ENCODE results near the gene KCNH2. TPM values are rescaled to one million over a fixed set of nuclear protein-coding genes. Genes with fewer than 3 reads are reported as not detected.

KCNH2 gene
- total RNA-seq, 1 experiment from 2014 or later = 0.05 TPM

- no peak for DNase-seq (ENCODE audit: low read depth, low spot score)
- in situ Hi-C loops (cut with HindIII; ENCODE audit: low pct_unique_long_range_greater_than_20kb, low sequenced_read_pairs) = no loop called here
These were observed 8.4 kb upstream of the KCNH2 start for GRCh38 chr7:150986556-150986955.

DNA sequence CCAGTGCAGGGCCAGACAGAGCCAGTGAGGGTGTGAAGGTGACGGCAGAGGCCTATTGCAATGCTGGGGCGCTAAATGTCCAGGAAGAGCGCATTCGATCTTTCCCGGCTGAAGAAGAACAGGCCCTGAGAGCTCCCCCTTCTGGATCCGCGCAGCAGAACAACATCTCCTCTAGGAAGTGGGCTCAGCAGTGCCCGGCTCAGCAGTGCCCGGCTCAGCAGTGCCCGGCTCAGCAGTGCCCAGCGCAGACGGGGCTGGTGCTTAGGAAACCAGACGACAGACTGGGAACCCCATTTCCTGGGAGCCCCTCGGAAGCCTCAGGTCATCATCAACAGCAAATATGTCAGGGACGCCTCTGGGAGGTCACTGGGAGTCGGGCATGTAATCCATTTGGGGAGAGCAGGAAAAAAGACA is 8.0 kb upstream of the KCNH2 start:
- peak; percentile 87 for DNase-seq (ENCODE audit: low read depth, low spot score)
- in situ Hi-C loops (cut with HindIII; ENCODE audit: low pct_unique_long_range_greater_than_20kb, low sequenced_read_pairs) = no loop called here

GRCh38 chr7:150983893-150984368 is 5.8 kb upstream of the KCNH2 start:
- peak; percentile 55 for DNase-seq (ENCODE audit: low read depth, low spot score)
- in situ Hi-C loops (cut with HindIII; ENCODE audit: low pct_unique_long_range_greater_than_20kb, low sequenced_read_pairs) = no loop called here

DNA sequence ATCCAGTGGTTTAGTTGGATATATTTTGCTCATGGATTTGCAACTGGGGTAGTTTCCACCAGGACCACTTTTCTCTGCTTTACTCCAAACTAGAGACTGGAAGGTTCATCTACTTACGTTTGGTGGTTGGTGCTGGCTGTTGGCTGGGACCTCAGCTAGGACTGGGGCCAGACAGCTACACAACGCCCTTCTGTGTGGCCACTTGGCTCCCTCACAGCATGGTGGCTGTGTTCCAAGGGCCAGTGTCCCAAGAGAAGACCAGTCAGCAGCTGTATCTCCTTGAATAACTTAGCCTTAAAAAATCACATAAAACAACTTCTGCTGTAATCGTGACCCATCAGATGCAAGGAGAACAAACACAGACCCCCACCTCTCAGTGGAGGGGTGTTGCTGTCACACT is 4.2 kb upstream of the KCNH2 start:
- DNase-seq (ENCODE audit: low read depth, low spot score) = no peak
- in situ Hi-C loops (cut with HindIII; ENCODE audit: low pct_unique_long_range_greater_than_20kb, low sequenced_read_pairs) = no loop called here

DNA sequence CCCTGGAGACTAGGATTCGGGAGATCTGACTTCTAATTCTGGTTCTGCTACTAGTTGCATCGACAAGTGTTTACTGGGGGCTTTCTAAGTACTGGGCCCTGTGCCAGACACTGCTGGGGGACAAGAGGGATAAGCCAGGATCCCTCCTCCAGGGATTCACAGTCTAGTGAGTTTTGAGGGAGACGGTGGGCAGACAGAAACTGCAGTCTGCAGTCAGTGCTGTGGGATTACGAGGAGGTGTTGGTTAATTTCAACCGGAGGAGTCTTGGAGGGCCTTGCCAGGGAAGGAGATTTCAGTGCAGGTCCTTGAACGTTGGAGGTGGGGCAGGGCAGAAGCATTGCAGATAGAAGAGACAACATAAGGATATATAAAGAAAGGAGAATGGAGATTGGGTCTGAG is 3.5 kb upstream of the KCNH2 start:
- in situ Hi-C loops (cut with HindIII; ENCODE audit: low pct_unique_long_range_greater_than_20kb, low sequenced_read_pairs) = no loop called here
- no peak for DNase-seq (ENCODE audit: low read depth, low spot score)

GRCh38 chr7:150980663-150981062 is 2.5 kb upstream of the KCNH2 start:
- DNase-seq (ENCODE audit: low read depth, low spot score) = peak; percentile 28
- in situ Hi-C loops (cut with HindIII; ENCODE audit: low pct_unique_long_range_greater_than_20kb, low sequenced_read_pairs) = no loop called here

DNA sequence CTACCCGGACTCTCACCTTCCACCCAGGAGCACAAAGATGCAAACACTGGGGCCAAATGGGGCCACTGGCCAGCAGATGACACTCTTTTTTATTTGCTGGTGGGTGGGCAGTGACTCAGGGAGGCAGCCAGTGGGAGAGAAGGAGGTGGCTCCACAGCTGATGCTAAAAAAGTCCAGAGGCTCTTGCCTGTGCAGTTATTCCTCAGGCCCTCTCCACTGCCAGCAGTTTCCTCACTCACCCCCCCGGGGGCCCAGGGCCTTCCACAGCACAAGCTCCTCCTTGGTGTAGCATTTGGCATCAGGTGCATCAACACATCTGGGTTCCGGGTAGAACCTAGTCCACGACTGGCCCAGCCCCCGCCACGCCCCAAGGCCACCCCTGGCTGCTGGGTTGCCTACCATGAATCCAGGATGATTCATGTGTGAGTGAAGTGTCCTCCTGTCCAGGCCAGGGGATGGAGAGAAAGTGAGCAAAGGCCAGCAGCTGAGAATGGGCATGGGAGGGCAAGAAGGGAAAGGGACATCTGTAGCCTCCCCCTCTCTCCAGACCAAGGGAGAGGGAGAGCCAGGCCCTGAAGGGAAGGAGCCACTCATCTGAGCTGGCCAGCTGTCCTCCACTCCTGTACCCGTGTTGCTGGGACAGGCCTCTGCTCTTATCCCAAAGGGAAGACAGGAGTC is 1.7 kb upstream of the KCNH2 start:
- no peak for DNase-seq (ENCODE audit: low read depth, low spot score)
- in situ Hi-C loops (cut with HindIII; ENCODE audit: low pct_unique_long_range_greater_than_20kb, low sequenced_read_pairs) = no loop called here

DNA sequence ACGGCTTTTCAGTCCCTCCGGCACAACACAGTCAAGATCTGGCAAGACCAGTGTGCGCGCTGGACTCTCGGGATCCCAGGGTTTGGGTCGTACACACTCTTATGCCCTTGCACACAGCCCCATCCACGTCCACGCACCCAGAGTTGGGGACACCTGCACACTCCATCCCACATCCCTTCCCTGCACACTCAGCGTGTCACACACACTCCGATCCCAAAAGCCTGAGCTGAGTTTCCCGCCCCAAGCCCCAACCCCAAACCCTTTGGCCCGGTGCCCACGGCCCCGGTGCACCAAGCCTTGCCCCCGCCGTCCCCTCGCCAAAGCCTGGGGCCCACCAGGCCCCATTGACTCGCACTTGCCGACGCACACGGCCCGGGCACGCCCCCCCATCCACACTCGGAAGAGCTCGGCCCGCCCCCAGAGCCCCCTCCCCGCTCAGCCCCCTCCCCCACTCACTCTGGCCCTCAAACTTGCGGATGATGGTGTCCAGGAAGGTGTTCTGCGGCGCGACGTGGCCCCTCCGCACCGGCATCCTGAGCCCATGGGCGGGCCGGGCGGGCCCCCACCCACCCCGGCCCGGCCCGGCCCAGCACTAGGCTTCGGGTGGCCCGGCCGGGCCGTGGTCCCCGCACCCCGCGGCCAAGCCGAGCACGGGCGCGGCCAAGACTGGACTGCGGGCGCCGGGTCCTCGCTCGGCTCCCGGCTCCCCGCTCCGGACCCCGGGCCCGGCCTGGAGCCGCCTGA is 567 bp downstream of the KCNH2 start:
- DNase-seq (ENCODE audit: low read depth, low spot score) = no peak
- in situ Hi-C loops (cut with HindIII; ENCODE audit: low pct_unique_long_range_greater_than_20kb, low sequenced_read_pairs) = no loop called here

GRCh38 chr7:150976529-150977381 is 1.4 kb downstream of the KCNH2 start:
- in situ Hi-C loops (cut with HindIII; ENCODE audit: low pct_unique_long_range_greater_than_20kb, low sequenced_read_pairs) = no loop called here
- DNase-seq (ENCODE audit: low read depth, low spot score) = no peak

DNA sequence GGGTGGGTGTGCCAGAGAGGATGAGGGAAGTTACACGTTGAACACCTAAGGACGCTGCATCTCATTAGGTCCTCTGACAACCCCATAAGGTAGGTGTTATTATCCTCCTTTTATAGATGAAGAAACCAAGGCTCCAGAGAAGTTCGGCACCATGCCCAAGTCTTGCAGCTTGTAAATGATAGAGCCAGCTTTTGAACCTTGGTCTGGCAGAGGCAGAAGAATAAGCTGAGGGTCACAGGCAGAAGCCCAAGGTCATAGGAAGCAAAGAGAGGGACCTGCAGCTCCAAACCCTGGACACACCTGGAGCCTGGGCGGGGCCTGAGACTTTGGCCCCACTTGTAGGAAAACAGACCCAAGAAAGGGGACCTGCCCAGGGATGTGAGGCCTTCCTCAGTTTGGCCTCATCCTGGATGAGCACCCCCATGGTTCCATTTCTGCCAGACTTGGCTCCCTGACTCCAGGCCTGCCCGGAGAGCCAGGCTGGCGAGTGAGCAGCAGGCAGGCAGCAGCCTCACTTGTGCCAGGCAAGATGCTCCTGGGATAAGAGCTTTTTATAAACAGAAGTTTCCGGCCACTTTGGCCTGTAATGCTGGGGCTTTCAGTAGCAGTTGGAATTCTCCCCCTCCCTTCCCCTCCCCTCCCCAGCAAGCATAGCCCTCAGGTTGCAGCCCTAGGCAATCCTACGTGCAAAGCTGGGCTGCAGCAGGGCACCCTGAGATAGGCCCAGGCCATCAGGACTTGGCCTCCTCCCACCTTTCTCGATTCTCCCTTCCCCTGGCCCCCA is 2.4 kb downstream of the KCNH2 start:
- DNase-seq (ENCODE audit: low read depth, low spot score) = no peak
- in situ Hi-C loops (cut with HindIII; ENCODE audit: low pct_unique_long_range_greater_than_20kb, low sequenced_read_pairs) = no loop called here

- in situ Hi-C loops (cut with HindIII; ENCODE audit: low pct_unique_long_range_greater_than_20kb, low sequenced_read_pairs) = no loop called here
- peak; percentile 48 for DNase-seq (ENCODE audit: low read depth, low spot score)
These were observed 3.4 kb downstream of the KCNH2 start for GRCh38 chr7:150974468-150975391.

DNA sequence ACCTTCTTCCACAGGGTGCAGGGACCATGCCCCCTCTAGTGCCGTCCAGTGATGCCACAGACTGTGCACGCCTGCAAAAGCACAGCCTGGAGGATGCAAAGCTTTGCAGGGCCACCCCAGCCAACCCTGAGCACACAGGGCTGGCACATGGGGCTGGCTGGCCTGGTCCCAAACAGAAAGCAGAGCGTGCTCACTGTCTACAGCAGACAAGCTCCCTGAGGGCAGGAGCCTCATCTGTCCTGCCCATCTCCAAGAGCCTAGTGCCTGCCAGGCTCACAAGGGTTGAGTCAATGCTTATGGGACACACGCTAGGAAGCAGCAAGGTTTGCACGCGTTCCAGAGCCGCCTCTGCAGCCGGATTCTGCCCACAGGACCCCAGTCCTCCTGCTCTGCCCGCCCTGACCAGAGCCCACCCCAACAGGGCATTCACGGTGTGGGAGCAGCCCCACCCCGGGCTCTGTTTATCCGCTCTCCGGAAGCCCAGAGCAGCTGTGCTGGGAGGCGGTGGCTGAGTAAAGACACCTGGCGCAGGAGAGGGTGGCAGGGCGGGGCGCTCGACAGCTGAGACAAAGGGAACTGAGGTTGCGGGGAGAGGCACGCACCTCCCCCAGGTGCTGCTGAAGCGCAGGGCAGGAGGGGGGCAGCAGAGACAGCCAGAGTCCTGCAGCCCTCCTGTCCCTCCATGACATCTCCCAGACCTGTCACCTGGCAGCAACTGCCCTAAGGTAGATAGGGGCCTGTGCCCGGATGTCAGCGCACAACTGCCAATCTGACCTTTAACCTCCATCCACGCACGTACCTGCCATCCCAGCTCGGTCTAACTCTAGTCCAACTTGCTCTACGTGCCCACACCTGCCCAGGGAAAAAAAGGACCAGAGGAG is 4.3 kb downstream of the KCNH2 start:
- no peak for DNase-seq (ENCODE audit: low read depth, low spot score)
- in situ Hi-C loops (cut with HindIII; ENCODE audit: low pct_unique_long_range_greater_than_20kb, low sequenced_read_pairs) = no loop called here

DNA sequence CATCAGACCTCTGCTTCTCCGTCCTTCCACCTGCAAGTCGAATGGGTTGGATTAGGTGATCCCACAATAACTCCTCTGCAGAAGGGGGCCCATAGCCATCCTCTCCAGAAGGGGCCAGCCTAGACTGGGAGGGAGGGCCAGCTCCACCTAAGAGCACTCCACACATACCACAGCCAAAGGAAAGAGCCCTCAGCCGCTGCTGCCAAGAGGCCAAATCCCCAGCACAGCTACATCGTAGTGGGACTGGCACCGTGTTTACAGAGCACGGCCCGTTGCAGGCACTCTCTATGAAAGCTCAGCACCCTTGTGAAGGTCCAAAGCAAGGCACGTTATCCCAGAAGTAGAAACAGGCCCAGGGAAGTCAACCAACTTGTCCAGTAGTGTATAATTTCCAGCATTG is 5.4 kb downstream of the KCNH2 start:
- in situ Hi-C loops (cut with HindIII; ENCODE audit: low pct_unique_long_range_greater_than_20kb, low sequenced_read_pairs) = no loop called here
- no peak for DNase-seq (ENCODE audit: low read depth, low spot score)

- DNase-seq (ENCODE audit: low read depth, low spot score) = no peak
- in situ Hi-C loops (cut with HindIII; ENCODE audit: low pct_unique_long_range_greater_than_20kb, low sequenced_read_pairs) = no loop called here
These were observed 6.1 kb downstream of the KCNH2 start for GRCh38 chr7:150972023-150972468.

DNA sequence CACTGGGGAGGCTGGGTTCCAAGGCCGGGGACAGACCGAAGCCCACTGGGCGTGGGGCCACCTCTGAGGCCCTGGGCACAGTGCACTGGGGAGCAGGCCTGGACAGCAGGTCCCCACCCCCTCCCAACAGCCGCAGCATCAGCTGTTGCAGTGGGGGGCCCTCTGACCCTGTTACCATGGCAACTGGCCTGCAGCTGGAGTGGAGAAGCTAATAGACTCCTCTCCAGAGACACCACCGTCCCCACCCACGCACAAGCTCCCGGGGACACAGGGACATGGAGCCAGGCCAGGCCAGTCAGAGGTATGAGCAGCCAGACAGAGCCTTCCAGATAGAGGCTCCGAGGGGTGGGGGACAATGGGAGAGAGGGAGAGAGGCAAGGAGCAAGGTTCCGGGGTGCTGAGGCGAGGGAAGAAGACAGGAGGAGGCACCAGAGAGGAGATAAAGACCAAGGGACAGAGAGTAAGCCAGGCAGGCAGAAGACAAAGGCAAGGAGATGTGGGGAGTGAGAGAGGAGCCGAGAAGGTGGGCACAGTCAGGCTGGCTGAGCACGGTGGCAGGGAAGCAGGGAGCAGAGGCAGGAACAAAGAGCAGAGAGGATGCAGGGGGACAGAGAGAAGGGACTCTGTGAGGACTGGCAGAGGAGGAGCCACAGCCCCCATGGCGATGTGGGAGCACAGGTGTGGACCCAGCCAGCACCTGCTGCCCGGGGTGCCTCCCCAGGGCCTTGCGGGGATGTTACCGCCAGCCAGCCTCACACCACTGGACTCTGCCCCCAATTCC is 6.7 kb downstream of the KCNH2 start:
- no peak for DNase-seq (ENCODE audit: low read depth, low spot score)
- in situ Hi-C loops (cut with HindIII; ENCODE audit: low pct_unique_long_range_greater_than_20kb, low sequenced_read_pairs) = no loop called here
